Mucosa of descending colon (tissue), 3 donors: ENCODE data around the gene GALNT18. TPM values are rescaled to one million over a fixed set of nuclear protein-coding genes. Genes with fewer than 3 reads are reported as not detected.

Source experiments
- ATAC-seq: fragments of 200-7000 bp; cut with Tn5 transposase; one replicate; pipeline ENCODE4 v1.9.1; 2020; ENCODE audit warnings: mild to moderate bottlenecking, moderate library complexity
- DNase-seq, 3 donors: peaks; one replicate each; pipeline ENCODE4 v3.0.0-alpha.2; 2020
- H3K36me3 ChIP-seq: fragments of 200-600 bp; one replicate; pipeline ENCODE4 v1.8.0; 2021; ENCODE audit warnings: low read depth, mild to moderate bottlenecking
- H3K4me1 ChIP-seq: fragments of 200-600 bp; one replicate; pipeline ENCODE4 v1.8.0; 2021; ENCODE audit warnings: low read depth, mild to moderate bottlenecking
- H3K4me3 ChIP-seq: fragments of 200-600 bp; one replicate; pipeline ENCODE4 v1.8.0; 2021; ENCODE audit warnings: mild to moderate bottlenecking
- H3K9me3 ChIP-seq: fragments of 200-600 bp; one replicate; pipeline ENCODE4 v1.8.0; 2021; ENCODE audit warnings: mild to moderate bottlenecking
- intact Hi-C, 2 donors: fragments of 100-400 bp; cut with DNase I in 1 of 2; cut with micrococcal nuclease in 1 of 2; formaldehyde crosslinking; loops; one replicate each; pipeline versions ENCODE4 v1.11.0 to v1.11.1; 2022; cut with DNase I, micrococcal nuclease
- total RNA-seq, 3 donors: library from RNA; stranded (reverse); fragmentation: NEBNext Ultra II Directional in 2 of 3; extraction: Animal tissue kit (Norgen Biotek cat#: 25700) in 2 of 3; gene quantifications; one replicate each; pipeline versions ENCODE4 v1.2.1 to v1.2.4, GENCODE V29; 2021 to 2023
- TF ChIP-seq, protein P1 (sequence below): fragments of 200-600 bp; IDR thresholded peaks from one replicate; pipeline ENCODE4 v1.8.0; 2022; ENCODE audit warnings: antibody characterized with exemption, mild to moderate bottlenecking
- donor health status: DM: no; HTN: no; CAD: no; lungs with moderate emphysema.
- donor health status: DM: no; HTN: no; CAD: no.
- donor health status: DM: no; HTN: yes; CAD: no.

Gene GALNT18
- total RNA-seq, 3 donors from 2014 or later: 2.0 to 27.8 (median 5.4) TPM

DNA sequence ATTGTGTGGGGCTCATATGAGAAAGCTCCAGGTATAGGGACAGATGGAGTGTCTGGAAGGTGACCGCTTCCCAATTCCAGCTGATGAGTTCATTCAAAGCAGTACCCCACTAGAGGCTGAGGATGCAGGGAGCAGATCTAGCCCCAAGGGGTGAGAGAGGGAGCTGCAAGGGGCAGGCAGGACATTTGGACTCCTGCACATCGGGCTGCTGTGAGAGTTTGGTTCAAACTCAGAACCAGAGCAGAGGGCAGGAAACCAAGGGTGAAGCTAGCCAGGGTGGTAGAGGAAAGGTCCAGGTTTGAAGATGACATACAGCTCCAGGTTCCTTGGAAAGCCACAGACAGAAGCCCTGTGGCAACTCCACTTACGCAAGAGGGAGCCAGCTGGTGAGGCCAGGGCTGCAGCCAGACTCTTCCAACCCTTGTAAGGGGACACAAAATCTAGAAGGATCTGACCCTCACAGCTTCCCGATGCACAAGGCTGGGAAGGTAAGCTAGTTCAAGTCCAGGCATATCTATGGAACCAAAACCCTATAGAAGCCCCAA, 270.7 kb downstream of the GALNT18 start:
- no peak overlapping the region for H3K4me3 ChIP-seq
- no peak for ATAC-seq

DNA sequence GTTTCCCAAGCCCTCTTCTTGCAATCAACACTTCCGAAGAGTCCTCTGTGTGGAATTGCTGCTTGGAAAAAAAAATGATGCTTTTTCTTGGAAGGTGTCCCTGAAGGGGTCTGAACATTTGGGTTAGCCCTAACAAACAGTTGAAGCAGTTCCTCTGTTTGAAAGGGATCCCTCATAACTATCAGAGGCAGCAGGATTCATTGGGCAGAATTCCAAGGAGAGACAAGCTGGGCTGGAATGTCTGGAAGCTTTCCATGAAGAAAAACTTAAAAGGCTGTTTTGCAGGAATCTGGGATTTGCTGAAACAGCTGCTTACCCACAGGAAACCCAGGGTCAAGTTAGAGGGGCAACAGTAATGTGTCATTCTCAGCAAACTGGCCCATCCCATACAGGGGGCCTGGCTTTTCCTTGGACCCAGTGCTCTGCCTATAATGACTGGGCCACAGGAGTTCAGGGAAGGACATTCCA, 271.9 kb downstream of the GALNT18 start:
- H3K36me3 ChIP-seq: no peaks in the 10 kb centered on the region
- ATAC-seq (peak; percentile 57), DNase-seq (peak in 1 of 3 donors; percentile 13)
- intact Hi-C loops: no loop called here
- TF ChIP-seq, protein P1, sequence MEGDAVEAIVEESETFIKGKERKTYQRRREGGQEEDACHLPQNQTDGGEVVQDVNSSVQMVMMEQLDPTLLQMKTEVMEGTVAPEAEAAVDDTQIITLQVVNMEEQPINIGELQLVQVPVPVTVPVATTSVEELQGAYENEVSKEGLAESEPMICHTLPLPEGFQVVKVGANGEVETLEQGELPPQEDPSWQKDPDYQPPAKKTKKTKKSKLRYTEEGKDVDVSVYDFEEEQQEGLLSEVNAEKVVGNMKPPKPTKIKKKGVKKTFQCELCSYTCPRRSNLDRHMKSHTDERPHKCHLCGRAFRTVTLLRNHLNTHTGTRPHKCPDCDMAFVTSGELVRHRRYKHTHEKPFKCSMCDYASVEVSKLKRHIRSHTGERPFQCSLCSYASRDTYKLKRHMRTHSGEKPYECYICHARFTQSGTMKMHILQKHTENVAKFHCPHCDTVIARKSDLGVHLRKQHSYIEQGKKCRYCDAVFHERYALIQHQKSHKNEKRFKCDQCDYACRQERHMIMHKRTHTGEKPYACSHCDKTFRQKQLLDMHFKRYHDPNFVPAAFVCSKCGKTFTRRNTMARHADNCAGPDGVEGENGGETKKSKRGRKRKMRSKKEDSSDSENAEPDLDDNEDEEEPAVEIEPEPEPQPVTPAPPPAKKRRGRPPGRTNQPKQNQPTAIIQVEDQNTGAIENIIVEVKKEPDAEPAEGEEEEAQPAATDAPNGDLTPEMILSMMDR: no peak
- H3K4me3 ChIP-seq: no peak overlapping the region
- H3K4me1 ChIP-seq: no peaks in the 10 kb centered on the region
- no peaks in the 10 kb centered on the region for H3K9me3 ChIP-seq

More for the DNA sequence above, 270.7 kb downstream of the GALNT18 start:
- Histone ChIP-seq H3K36me3 (no peaks in the 10 kb centered on the region), H3K4me1 (no peaks in the 10 kb centered on the region), H3K9me3 (no peaks in the 10 kb centered on the region)
- DNase-seq: no peak
- TF ChIP-seq, protein P1: no peak
- intact Hi-C loops: no loop called here

DNA sequence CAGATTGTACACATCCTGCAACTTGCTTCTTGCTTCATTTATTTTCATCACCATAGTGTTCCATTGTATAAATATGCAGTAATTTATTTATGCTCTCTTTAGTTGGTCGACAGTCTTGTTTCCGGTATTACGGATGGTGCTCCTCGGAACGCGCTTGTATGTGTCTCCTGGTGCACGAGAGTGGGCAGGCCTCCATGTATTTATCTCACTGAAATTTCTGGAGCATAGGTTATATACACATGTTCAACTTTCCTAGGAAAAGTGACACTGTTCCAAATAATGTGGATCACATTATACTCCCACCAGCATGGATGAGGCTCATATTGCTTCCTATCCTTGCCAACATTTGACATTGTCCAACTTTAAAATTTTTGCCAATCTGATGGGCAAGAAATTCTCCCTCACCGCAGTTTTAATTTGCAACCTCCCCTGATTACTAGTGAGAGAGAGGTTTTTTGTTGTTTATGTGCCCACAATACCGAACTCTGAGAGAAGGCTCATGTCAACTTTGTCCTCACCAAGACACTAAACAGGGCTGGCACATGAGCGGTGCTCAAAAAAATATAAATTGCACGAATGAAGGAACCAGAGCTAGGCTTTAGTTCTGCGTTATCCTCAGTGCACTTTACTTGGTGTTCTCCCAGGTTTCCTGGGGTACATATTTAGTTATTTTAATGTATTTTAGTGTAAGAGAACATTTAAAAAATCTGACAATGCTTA, 272.5 kb downstream of the GALNT18 start:
- Histone ChIP-seq H3K9me3 (no peaks in the 10 kb centered on the region), H3K4me1 (no peaks in the 10 kb centered on the region), H3K4me3 (no peak overlapping the region), H3K36me3 (no peaks in the 10 kb centered on the region)
- intact Hi-C loops: no loop called here
- TF ChIP-seq, protein P1: no peak
- ATAC-seq (no peak), DNase-seq (no peak)

DNA sequence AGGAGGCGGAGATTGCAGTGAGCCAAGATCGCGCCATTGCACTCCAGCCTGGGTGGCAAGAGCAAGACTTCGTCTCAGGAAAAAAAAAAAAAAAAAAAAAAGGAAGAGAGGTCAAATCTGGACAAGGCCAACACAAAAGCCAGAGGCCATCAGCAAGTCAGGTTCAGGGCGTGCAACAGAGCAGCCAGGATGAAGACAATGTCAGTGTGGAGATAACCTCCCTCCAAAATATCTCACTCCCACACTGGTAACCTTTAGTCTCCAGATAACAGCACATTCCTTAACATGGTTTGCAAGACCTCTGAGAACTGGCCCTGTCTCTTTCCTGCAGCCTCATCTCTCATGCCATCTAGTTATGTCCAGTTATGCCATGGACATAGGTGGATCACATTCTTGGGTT, 273.5 kb downstream of the GALNT18 start:
- no peaks in the 10 kb centered on the region for H3K36me3 ChIP-seq
- ATAC-seq (no peak), DNase-seq (no peak)
- TF ChIP-seq, protein P1: no peak
- no peaks in the 10 kb centered on the region for H3K9me3 ChIP-seq
- no peak overlapping the region for H3K4me3 ChIP-seq
- no peaks in the 10 kb centered on the region for H3K4me1 ChIP-seq
- intact Hi-C loops: no loop called here

DNA sequence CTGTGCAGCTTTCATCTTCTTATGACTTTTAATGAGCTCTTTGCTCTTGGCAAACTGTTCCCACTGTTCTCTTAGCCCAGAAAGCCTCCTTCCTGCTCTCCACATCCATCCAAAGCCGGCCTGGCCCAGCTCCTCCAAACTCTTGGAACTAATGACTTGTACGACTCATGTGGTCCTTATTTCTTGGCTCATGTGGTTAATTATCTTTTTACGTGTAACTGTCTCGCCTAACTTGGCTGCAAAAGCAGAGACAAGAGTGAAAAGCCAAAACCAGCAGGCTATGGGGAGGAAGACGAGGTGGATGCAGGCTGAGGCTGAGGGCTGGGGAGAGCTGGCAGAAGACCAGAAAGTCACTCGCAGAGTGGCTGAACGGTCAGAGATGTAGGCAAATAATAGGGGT, 274.2 kb downstream of the GALNT18 start:
- ATAC-seq (no peak), DNase-seq (peak in 1 of 3 donors; percentile 19)
- H3K36me3 ChIP-seq: no peaks in the 10 kb centered on the region
- intact Hi-C loops: no loop called here
- no peaks in the 10 kb centered on the region for H3K9me3 ChIP-seq
- TF ChIP-seq, protein P1: no peak
- H3K4me1 ChIP-seq: no peaks in the 10 kb centered on the region
- H3K4me3 ChIP-seq: no peak overlapping the region
